ENCODE measurements around the gene MAD1L1. TPM values are rescaled to one million over a fixed set of nuclear protein-coding genes. Genes with fewer than 3 reads are reported as not detected.

Gene MAD1L1
- total RNA-seq, 1 donor from 2014 or later, result 57.6 TPM

- peak overlapping the region; percentile 28 for H3K4me3 Mint-ChIP-seq (ENCODE audit: unreplicated experiment)
- peaks cover 33% of the 10 kb centered on the region for H3K4me1 Mint-ChIP-seq (ENCODE audit: low read depth, unreplicated experiment)
- no peaks in the 10 kb centered on the region for H3K36me3 Mint-ChIP-seq (ENCODE audit: unreplicated experiment)
- H3K9me3 Mint-ChIP-seq (ENCODE audit: unreplicated experiment), result peaks cover 15% of the 10 kb centered on the region
- H3K27ac Mint-ChIP-seq (ENCODE audit: unreplicated experiment), result peak overlapping the region; percentile 79
- peaks cover 8% of the 10 kb centered on the region for H3K27me3 Mint-ChIP-seq (ENCODE audit: unreplicated experiment)
- DNase-seq, result no peak
- no peak for TF ChIP-seq CTCF (IDR thresholded peaks at IDR 0.05; ENCODE audit: partially characterized antibody, unreplicated experiment)
These were observed 239.6 kb downstream of the MAD1L1 start for GRCh38 chr7:1993031-1993695.

- Mint-ChIP-seq H3K27ac (ENCODE audit: unreplicated experiment) (peak overlapping the region; percentile 18), H3K9me3 (ENCODE audit: unreplicated experiment) (peaks cover 15% of the 10 kb centered on the region), H3K36me3 (ENCODE audit: unreplicated experiment) (no peaks in the 10 kb centered on the region), H3K27me3 (ENCODE audit: unreplicated experiment) (peaks cover 8% of the 10 kb centered on the region), H3K4me3 (ENCODE audit: unreplicated experiment) (no peak overlapping the region), H3K4me1 (ENCODE audit: low read depth, unreplicated experiment) (peaks cover 30% of the 10 kb centered on the region)
- TF ChIP-seq CTCF (IDR thresholded peaks at IDR 0.05; ENCODE audit: partially characterized antibody, unreplicated experiment), result no peak
- DNase-seq, result no peak
These were observed 240.2 kb downstream of the MAD1L1 start for GRCh38 chr7:1992554-1992953.

GRCh38 chr7:1990001-1990670 lies 242.6 kb downstream of the MAD1L1 start:
- Mint-ChIP-seq H3K4me3 (ENCODE audit: unreplicated experiment) (no peak overlapping the region), H3K4me1 (ENCODE audit: low read depth, unreplicated experiment) (peaks cover 36% of the 10 kb centered on the region), H3K27ac (ENCODE audit: unreplicated experiment) (no peak overlapping the region), H3K36me3 (ENCODE audit: unreplicated experiment) (peaks cover 6% of the 10 kb centered on the region), H3K9me3 (ENCODE audit: unreplicated experiment) (peaks cover 13% of the 10 kb centered on the region), H3K27me3 (ENCODE audit: unreplicated experiment) (peaks cover 8% of the 10 kb centered on the region)
- DNase-seq, result no peak
- no peak for TF ChIP-seq CTCF (IDR thresholded peaks at IDR 0.05; ENCODE audit: partially characterized antibody, unreplicated experiment)

GRCh38 chr7:1989049-1989860 lies 243.5 kb downstream of the MAD1L1 start:
- Mint-ChIP-seq H3K27me3 (ENCODE audit: unreplicated experiment) (peaks cover 10% of the 10 kb centered on the region), H3K27ac (ENCODE audit: unreplicated experiment) (no peak overlapping the region), H3K4me3 (ENCODE audit: unreplicated experiment) (no peak overlapping the region), H3K9me3 (ENCODE audit: unreplicated experiment) (peaks cover 13% of the 10 kb centered on the region), H3K4me1 (ENCODE audit: low read depth, unreplicated experiment) (peaks cover 39% of the 10 kb centered on the region), H3K36me3 (ENCODE audit: unreplicated experiment) (peaks cover 6% of the 10 kb centered on the region)
- no peak for DNase-seq
- TF ChIP-seq CTCF (IDR thresholded peaks at IDR 0.05; ENCODE audit: partially characterized antibody, unreplicated experiment), result no peak
